ENCODE data around the gene MAPK6.

MAPK6 gene

GRCh38 chr15:52066842-52067544 is 48.0 kb downstream of the MAPK6 start:
- no peaks in the 10 kb centered on the region for H3K27me3 ChIP-seq
- H3K4me3 ChIP-seq (ENCODE audit: low read depth in 1 of 2, low read length in 1 of 2) = no peak overlapping the region
- no peaks in the 10 kb centered on the region for H3K4me1 ChIP-seq (ENCODE audit: control insufficient read depth in 1 of 2, insufficient read depth in 1 of 2, low read depth in 1 of 2, low read length in 1 of 2)
- no peak overlapping the region for H3K27ac ChIP-seq
- TF ChIP-seq, protein P1, sequence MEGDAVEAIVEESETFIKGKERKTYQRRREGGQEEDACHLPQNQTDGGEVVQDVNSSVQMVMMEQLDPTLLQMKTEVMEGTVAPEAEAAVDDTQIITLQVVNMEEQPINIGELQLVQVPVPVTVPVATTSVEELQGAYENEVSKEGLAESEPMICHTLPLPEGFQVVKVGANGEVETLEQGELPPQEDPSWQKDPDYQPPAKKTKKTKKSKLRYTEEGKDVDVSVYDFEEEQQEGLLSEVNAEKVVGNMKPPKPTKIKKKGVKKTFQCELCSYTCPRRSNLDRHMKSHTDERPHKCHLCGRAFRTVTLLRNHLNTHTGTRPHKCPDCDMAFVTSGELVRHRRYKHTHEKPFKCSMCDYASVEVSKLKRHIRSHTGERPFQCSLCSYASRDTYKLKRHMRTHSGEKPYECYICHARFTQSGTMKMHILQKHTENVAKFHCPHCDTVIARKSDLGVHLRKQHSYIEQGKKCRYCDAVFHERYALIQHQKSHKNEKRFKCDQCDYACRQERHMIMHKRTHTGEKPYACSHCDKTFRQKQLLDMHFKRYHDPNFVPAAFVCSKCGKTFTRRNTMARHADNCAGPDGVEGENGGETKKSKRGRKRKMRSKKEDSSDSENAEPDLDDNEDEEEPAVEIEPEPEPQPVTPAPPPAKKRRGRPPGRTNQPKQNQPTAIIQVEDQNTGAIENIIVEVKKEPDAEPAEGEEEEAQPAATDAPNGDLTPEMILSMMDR (IDR thresholded peaks at IDR 0.05) = no peak
- no peaks in the 10 kb centered on the region for H3K9me3 ChIP-seq
- H3K36me3 ChIP-seq = peaks cover 32% of the 10 kb centered on the region

DNA sequence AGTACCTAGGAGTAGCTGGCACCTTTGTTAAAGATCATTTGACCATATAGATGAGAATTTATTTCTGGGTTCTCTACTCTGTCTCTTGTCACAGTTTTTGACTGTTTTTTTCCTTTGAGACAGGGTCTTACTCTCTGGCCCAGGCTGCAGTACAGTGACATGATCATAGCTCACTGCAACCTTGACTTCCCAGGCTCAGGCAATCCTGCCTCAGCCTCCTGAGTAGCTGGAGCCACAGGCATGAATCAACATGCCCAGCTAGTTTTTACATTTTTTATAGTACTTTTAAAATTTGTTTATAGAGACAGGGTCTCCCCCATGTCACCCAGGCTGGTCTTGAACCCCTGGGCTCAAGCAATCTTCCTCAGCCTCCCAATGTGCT is 48.5 kb downstream of the MAPK6 start:
- Histone ChIP-seq H3K4me1 (ENCODE audit: control insufficient read depth in 1 of 2, insufficient read depth in 1 of 2, low read depth in 1 of 2, low read length in 1 of 2) (no peaks in the 10 kb centered on the region), H3K9me3 (no peaks in the 10 kb centered on the region), H3K4me3 (ENCODE audit: low read depth in 1 of 2, low read length in 1 of 2) (no peak overlapping the region), H3K27me3 (no peaks in the 10 kb centered on the region), H3K36me3 (peaks cover 26% of the 10 kb centered on the region), H3K27ac (no peak overlapping the region)
- TF ChIP-seq, protein P1 (IDR thresholded peaks at IDR 0.05) = no peak

DNA sequence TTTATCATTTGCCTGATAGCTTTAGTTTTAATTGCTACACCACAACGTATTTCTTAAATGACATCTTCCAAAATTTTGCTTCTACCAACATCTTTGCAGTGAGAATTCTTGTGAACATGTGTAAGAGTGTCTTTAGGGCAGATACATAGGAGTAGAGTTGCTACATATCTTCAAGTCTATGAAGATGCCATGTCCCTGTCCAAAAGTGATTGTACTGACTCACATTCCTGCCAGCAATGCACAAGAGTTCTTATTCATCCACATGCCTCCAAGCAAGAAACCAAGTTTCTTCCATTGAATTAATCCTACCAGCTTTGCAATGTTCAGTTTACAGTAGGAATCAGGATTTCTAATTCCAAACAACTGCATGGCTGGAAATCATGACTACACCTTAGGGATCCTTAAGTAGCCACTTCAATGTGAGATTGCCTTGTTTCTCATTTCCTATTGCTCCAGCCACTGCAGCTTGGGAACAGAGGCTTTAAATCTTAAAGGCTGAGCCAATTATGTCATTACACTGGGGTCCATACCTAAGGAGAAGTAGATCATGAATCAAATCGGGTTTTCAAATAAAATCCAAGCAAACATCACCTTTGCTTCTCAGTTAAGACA is 49.1 kb downstream of the MAPK6 start:
- no peaks in the 10 kb centered on the region for H3K4me1 ChIP-seq (ENCODE audit: control insufficient read depth in 1 of 2, insufficient read depth in 1 of 2, low read depth in 1 of 2, low read length in 1 of 2)
- no peaks in the 10 kb centered on the region for H3K27me3 ChIP-seq
- H3K4me3 ChIP-seq (ENCODE audit: low read depth in 1 of 2, low read length in 1 of 2) = no peak overlapping the region
- no peak overlapping the region for H3K27ac ChIP-seq
- TF ChIP-seq, protein P1 (IDR thresholded peaks at IDR 0.05) = no peak
- H3K36me3 ChIP-seq = peaks cover 21% of the 10 kb centered on the region
- H3K9me3 ChIP-seq = no peaks in the 10 kb centered on the region

- Histone ChIP-seq H3K27ac (no peak overlapping the region), H3K4me1 (ENCODE audit: control insufficient read depth in 1 of 2, insufficient read depth in 1 of 2, low read depth in 1 of 2, low read length in 1 of 2) (no peaks in the 10 kb centered on the region), H3K27me3 (no peaks in the 10 kb centered on the region), H3K4me3 (ENCODE audit: low read depth in 1 of 2, low read length in 1 of 2) (no peak overlapping the region), H3K36me3 (peaks cover 7% of the 10 kb centered on the region), H3K9me3 (no peaks in the 10 kb centered on the region)
- TF ChIP-seq, protein P1 (IDR thresholded peaks at IDR 0.05) = no peak
Measured at GRCh38 chr15:52069559-52069958, 50.5 kb downstream of the MAPK6 start.

DNA sequence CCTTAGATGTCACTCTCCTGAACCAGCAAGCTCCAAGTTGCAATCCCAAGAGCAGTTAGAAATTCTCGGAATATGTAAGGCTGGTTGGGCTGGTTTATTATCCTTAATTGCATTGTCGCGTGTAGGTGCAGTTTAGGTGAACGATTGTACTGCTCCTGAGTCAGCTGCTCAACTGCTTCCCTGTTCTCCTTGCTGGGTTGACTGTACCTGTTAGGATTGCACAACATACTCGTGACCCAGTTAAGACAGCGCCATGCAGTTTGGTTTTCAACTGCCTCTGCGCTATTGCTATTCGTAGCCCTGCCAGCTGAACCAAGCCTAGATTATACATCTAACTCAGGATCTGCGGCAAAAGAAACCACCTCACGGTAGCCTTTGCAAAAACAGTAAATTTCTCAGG is 52.6 kb downstream of the MAPK6 start:
- H3K36me3 ChIP-seq = no peaks in the 10 kb centered on the region
- no peaks in the 10 kb centered on the region for H3K27me3 ChIP-seq
- no peaks in the 10 kb centered on the region for H3K4me1 ChIP-seq (ENCODE audit: control insufficient read depth in 1 of 2, insufficient read depth in 1 of 2, low read depth in 1 of 2, low read length in 1 of 2)
- TF ChIP-seq, protein P1 (IDR thresholded peaks at IDR 0.05) = no peak
- no peak overlapping the region for H3K4me3 ChIP-seq (ENCODE audit: low read depth in 1 of 2, low read length in 1 of 2)
- H3K27ac ChIP-seq = no peak overlapping the region
- H3K9me3 ChIP-seq = no peaks in the 10 kb centered on the region

Data from neutrophil (primary cell).